Sigmoid colon (tissue), 7 donors: ENCODE measurements around the gene SYT17. TPM values are rescaled to one million over a fixed set of nuclear protein-coding genes. Genes with fewer than 3 reads are reported as not detected.

Experiments
- DNase-seq: peaks from one replicate; pipeline ENCODE4 v3.0.0-alpha.2; 2019
- H3K27ac ChIP-seq, 4 donors: fragments of 200-600 bp; sonication (generic); one replicate each; pipeline ENCODE4 v1.5.1; 2016 to 2019; ENCODE audit warnings: mild to moderate bottlenecking in 1 of 4
- H3K27me3 ChIP-seq, 3 donors: fragments of 200-600 bp; sonication (generic); one replicate each; pipeline ENCODE4 v1.5.1; 2019; ENCODE audit warnings: mild to moderate bottlenecking in 1 of 3
- H3K36me3 ChIP-seq, 4 donors: fragments of 200-600 bp; sonication (generic); one replicate each; pipeline ENCODE4 v1.5.1; 2016 to 2019
- H3K4me1 ChIP-seq, 4 donors: fragments of 200-600 bp; sonication (generic); one replicate each; pipeline ENCODE4 v1.5.1; 2017 to 2019
- H3K4me3 ChIP-seq, 4 donors: fragments of 200-600 bp; sonication (generic); one replicate each; pipeline ENCODE4 v1.5.1; 2017 to 2019; ENCODE audit warnings: mild to moderate bottlenecking in 2 of 4, moderate library complexity in 1 of 4
- H3K9me3 ChIP-seq, 4 donors: fragments of 200-600 bp in 3 of 4; sonication (generic) in 3 of 4; one replicate each; pipeline versions ENCODE4 v1.5.1 to v1.6.1; 2013 to 2019
- EP300 ChIP-seq, 4 donors: sonication (generic); formaldehyde crosslinking; IDR thresholded peaks; one replicate each; pipeline ENCODE4 v1.6.1; 2017; ENCODE audit warnings: antibody characterized with exemption in 4 of 4
- POLR2A ChIP-seq, 2 donors: fragments of 450-650 bp; IDR thresholded peaks; one replicate each; pipeline ENCODE4 v1.6.1; 2016; ENCODE audit warnings: antibody characterized with exemption in 2 of 2, mild to moderate bottlenecking in 2 of 2, moderate library complexity in 2 of 2
- POLR2AphosphoS5 ChIP-seq, 4 donors: sonication (generic); formaldehyde crosslinking; IDR thresholded peaks; one replicate each; pipeline ENCODE4 v1.6.1; 2017; ENCODE audit warnings: antibody characterized with exemption in 4 of 4
- WGBS, 2 donors: extraction: QIAGEN DNeasy Blood & Tissue Kit; methylation state at CpG; one replicate each; pipeline ENCODE4 v1.1.7; 2013; 5-methylcytosine and 5-hydroxymethylcytosine counted together
- intact Hi-C: fragments of 100-400 bp; cut with DNase I; formaldehyde crosslinking; loops from one replicate; pipeline ENCODE4 v1.15.1; 2023
- polyA plus RNA-seq, 3 donors: library from polyadenylated mRNA; stranded (reverse); fragments of 200-250 nt; gene quantifications; one replicate each; pipeline ENCODE4 v1.2.3, GENCODE V29; 2013
- total RNA-seq, 4 donors: library from RNA; depleted of rRNA; stranded (reverse); fragments of >200 nt; gene quantifications; one replicate each; pipeline ENCODE4 v1.1.0, GENCODE V29; 2016
- TF ChIP-seq, protein P1 (sequence below), 4 experiments: fragments of 450-650 bp in 3 of 4; fragments of 200-600 bp in 1 of 4; IDR thresholded peaks; one replicate each; pipeline ENCODE4 v1.5.1; 2016 to 2019; ENCODE audit warnings: antibody characterized with exemption in 4 of 4, mild to moderate bottlenecking in 3 of 4, moderate library complexity in 2 of 4
- donor health status: healthy with polysubstance abuse.
- donor health status: Bipolar disorder and iron deficiency.
- donor health status: healthy.

The SYT17 gene
- total and polyA plus RNA-seq, 7 donors = 0.68 to 7.6 (median 2.2) TPM

GRCh38 chr16:19148189-19148588 lies 19.9 kb upstream of the SYT17 start:
- no peaks in the 10 kb centered on the region for H3K27me3 ChIP-seq
- H3K27ac ChIP-seq = no peak overlapping the region
- no peaks in the 10 kb centered on the region for H3K4me1 ChIP-seq
- TF ChIP-seq, protein P1, sequence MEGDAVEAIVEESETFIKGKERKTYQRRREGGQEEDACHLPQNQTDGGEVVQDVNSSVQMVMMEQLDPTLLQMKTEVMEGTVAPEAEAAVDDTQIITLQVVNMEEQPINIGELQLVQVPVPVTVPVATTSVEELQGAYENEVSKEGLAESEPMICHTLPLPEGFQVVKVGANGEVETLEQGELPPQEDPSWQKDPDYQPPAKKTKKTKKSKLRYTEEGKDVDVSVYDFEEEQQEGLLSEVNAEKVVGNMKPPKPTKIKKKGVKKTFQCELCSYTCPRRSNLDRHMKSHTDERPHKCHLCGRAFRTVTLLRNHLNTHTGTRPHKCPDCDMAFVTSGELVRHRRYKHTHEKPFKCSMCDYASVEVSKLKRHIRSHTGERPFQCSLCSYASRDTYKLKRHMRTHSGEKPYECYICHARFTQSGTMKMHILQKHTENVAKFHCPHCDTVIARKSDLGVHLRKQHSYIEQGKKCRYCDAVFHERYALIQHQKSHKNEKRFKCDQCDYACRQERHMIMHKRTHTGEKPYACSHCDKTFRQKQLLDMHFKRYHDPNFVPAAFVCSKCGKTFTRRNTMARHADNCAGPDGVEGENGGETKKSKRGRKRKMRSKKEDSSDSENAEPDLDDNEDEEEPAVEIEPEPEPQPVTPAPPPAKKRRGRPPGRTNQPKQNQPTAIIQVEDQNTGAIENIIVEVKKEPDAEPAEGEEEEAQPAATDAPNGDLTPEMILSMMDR (IDR thresholded peaks at IDR 0.05) = no peak
- no peak for TF ChIP-seq POLR2AphosphoS5 (IDR thresholded peaks at IDR 0.05)
- TF ChIP-seq POLR2A (IDR thresholded peaks at IDR 0.05) = no peak
- TF ChIP-seq EP300 (IDR thresholded peaks at IDR 0.05) = no peak
- 93 to 95% methylated on average over 5 of the region's 5 CpGs for WGBS, 2 donors
- no peak overlapping the region for H3K4me3 ChIP-seq
- no peaks in the 10 kb centered on the region for H3K36me3 ChIP-seq
- no peak for DNase-seq
- H3K9me3 ChIP-seq = peaks cover 0 to 5% (median 2%) of the 10 kb centered on the region in 4 donors
- intact Hi-C loops = no loop called here

- Histone ChIP-seq H3K27me3 (no peaks in the 10 kb centered on the region), H3K9me3 (peaks cover 0 to 5% (median 2%) of the 10 kb centered on the region in 4 donors), H3K4me1 (no peaks in the 10 kb centered on the region), H3K36me3 (no peaks in the 10 kb centered on the region), H3K27ac (no peak overlapping the region), H3K4me3 (no peak overlapping the region)
- intact Hi-C loops = no loop called here
- 70 to 78% methylated on average over 2 of the region's 2 CpGs for WGBS, 2 donors
- TF ChIP-seq POLR2A (IDR thresholded peaks at IDR 0.05) = no peak
- TF ChIP-seq POLR2AphosphoS5 (IDR thresholded peaks at IDR 0.05) = no peak
- TF ChIP-seq, protein P1 (IDR thresholded peaks at IDR 0.05) = no peak
- no peak for TF ChIP-seq EP300 (IDR thresholded peaks at IDR 0.05)
- DNase-seq = no peak
Observed at GRCh38 chr16:19151310-19151709, 16.7 kb upstream of the SYT17 start.

GRCh38 chr16:19152042-19152441 lies 16.0 kb upstream of the SYT17 start:
- no peak for DNase-seq
- Histone ChIP-seq H3K9me3 (peaks cover 0 to 5% (median 2%) of the 10 kb centered on the region in 4 donors), H3K4me3 (no peak overlapping the region), H3K27ac (no peak overlapping the region), H3K4me1 (no peaks in the 10 kb centered on the region), H3K36me3 (no peaks in the 10 kb centered on the region), H3K27me3 (no peaks in the 10 kb centered on the region)
- intact Hi-C loops = no loop called here
- WGBS, 2 donors = 91 to 94% methylated on average over 1 of the region's 1 CpG
- TF ChIP-seq, protein P1 (IDR thresholded peaks at IDR 0.05) = no peak
- TF ChIP-seq EP300 (IDR thresholded peaks at IDR 0.05) (no peak), POLR2A (IDR thresholded peaks at IDR 0.05) (no peak), POLR2AphosphoS5 (IDR thresholded peaks at IDR 0.05) (no peak)

DNA sequence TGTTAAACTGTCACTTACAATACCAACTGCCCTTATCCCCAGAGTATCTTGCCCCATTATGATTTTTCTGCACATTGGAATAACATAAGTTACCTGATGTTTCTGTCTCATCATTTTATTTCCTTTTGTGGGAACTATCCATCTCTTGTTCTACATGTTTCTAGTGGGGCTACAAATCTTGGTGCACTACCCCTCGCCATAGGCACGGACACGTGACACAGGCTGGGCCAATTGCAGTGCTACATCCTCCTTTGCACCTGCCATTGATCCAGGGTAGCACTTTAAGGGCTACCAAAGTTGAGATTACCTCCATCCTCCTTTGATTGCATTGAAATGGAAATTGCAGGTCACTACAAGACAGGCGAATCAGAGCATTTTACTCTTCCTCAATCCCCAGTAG lies 14.2 kb upstream of the SYT17 start:
- no peak overlapping the region for H3K4me3 ChIP-seq
- no peaks in the 10 kb centered on the region for H3K4me1 ChIP-seq
- H3K27me3 ChIP-seq = no peaks in the 10 kb centered on the region
- H3K27ac ChIP-seq = no peak overlapping the region
- no peak for TF ChIP-seq EP300 (IDR thresholded peaks at IDR 0.05)
- TF ChIP-seq, protein P1 (IDR thresholded peaks at IDR 0.05) = no peak
- no peak for TF ChIP-seq POLR2A (IDR thresholded peaks at IDR 0.05)
- TF ChIP-seq POLR2AphosphoS5 (IDR thresholded peaks at IDR 0.05) = no peak
- WGBS, 2 donors = 70 to 85% methylated on average over 4 of the region's 4 CpGs
- intact Hi-C loops = no loop called here
- H3K9me3 ChIP-seq = no peaks in the 10 kb centered on the region
- DNase-seq = no peak
- no peaks in the 10 kb centered on the region for H3K36me3 ChIP-seq

- Histone ChIP-seq H3K27me3 (peaks cover 0 to 8% (median 8%) of the 10 kb centered on the region in 3 donors), H3K36me3 (no peaks in the 10 kb centered on the region), H3K4me1 (no peaks in the 10 kb centered on the region), H3K4me3 (no peak overlapping the region), H3K27ac (no peak overlapping the region), H3K9me3 (no peaks in the 10 kb centered on the region)
- TF ChIP-seq POLR2A (IDR thresholded peaks at IDR 0.05) = no peak
- no peak for TF ChIP-seq POLR2AphosphoS5 (IDR thresholded peaks at IDR 0.05)
- TF ChIP-seq, protein P1 (IDR thresholded peaks at IDR 0.05) = no peak
- TF ChIP-seq EP300 (IDR thresholded peaks at IDR 0.05) = no peak
- intact Hi-C loops = no loop called here
- 81 to 82% methylated on average over 4 of the region's 4 CpGs for WGBS, 2 donors
- DNase-seq = no peak
Observed at GRCh38 chr16:19162085-19162484, 6.0 kb upstream of the SYT17 start.
